H1 (cell line): ENCODE results near the gene AP1M1. TPM values are rescaled to one million over a fixed set of nuclear protein-coding genes. Genes with fewer than 3 reads are reported as not detected.

Experiments used
- CTCF ChIA-PET: fragments of 300-600 bp; sonication (Branson Sonifier 250); formaldehyde crosslinking; loops from one replicate; lab custom pipeline; 2021; ENCODE audit not compliant: partially characterized antibody; lab: Charles Lee
- POLR2A ChIA-PET: fragments of 300-600 bp; sonication (Branson Sonifier 250); formaldehyde crosslinking; loops from one replicate; lab custom pipeline; 2021; ENCODE audit warnings: inconsistent platforms; ENCODE audit not compliant: partially characterized antibody; lab: Charles Lee
- DNase-seq, 2 experiments: peaks; one replicate each; pipeline versions ENCODE4 v3.0.0 to v3.0.0-alpha.2; 2010 to 2022; ENCODE audit warnings: low spot score in 2 of 2, low read depth in 1 of 2, mixed read lengths in 1 of 2
- FAIRE-seq: peaks from 2 replicates; lab custom pipeline; 2011; peaks lifted over from hg19 to GRCh38; lab: Jason Lieb, UNC
- H2AFZ ChIP-seq: 2 replicates; pipeline ENCODE4 v1.8.1; 2012; ENCODE audit warnings: low read length, inconsistent platforms
- H2AK5ac ChIP-seq: 2 replicates; pipeline ENCODE4 v1.6.1; 2013; ENCODE audit warnings: low read depth, low read length
- H2BK120ac ChIP-seq: replicated peaks from 2 replicates; pipeline ENCODE3; 2013; ENCODE audit warnings: low read depth, low read length, inconsistent platforms
- H2BK12ac ChIP-seq: 2 replicates; pipeline ENCODE4 v1.6.1; 2013; ENCODE audit warnings: low read depth, low read length
- H2BK15ac ChIP-seq: 2 replicates; pipeline ENCODE4 v1.6.1; 2013; ENCODE audit warnings: low read length
- H2BK20ac ChIP-seq: 2 replicates; pipeline ENCODE4 v1.6.1; 2013; ENCODE audit warnings: low read length
- H2BK5ac ChIP-seq: 2 replicates; pipeline ENCODE4 v1.6.1; 2013; ENCODE audit warnings: low read depth, low read length
- H3K14ac ChIP-seq: 2 replicates; pipeline ENCODE4 v1.6.1; 2013; ENCODE audit warnings: inconsistent platforms; ENCODE audit not compliant: insufficient read length
- H3K18ac ChIP-seq: 2 replicates; pipeline ENCODE4 v1.6.1; 2013; ENCODE audit warnings: low read length; ENCODE audit errors: extremely low read depth
- H3K23ac ChIP-seq: 2 replicates; pipeline ENCODE4 v1.6.1; 2013; ENCODE audit warnings: inconsistent platforms; ENCODE audit not compliant: insufficient read length
- H3K23me2 ChIP-seq: 2 replicates; pipeline ENCODE4 v1.6.1; 2013; ENCODE audit warnings: low read depth, low read length
- H3K27ac ChIP-seq: 2 replicates; pipeline ENCODE4 v1.6.1; 2011; ENCODE audit warnings: low read depth, low read length, inconsistent platforms
- H3K27me3 ChIP-seq, 4 experiments: replicated peaks in 1 of 4; 1 replicate in 1 of 4; 2 replicates in 3 of 4; pipeline versions ENCODE4 v1.6.1 to v1.8.1; 2011 to 2013; ENCODE audit warnings: low read length in 3 of 4, mild to moderate bottlenecking in 3 of 4, inconsistent platforms in 2 of 4, mixed read lengths in 2 of 4, moderate library complexity in 1 of 4; ENCODE audit not compliant: control insufficient read depth in 3 of 4, insufficient read depth in 3 of 4; ENCODE audit errors: extremely low read depth in 1 of 4
- H3K36me3 ChIP-seq, 4 experiments: 2 replicates each; pipeline versions ENCODE4 v1.6.1 to v1.8.1; 2011 to 2013; ENCODE audit warnings: mild to moderate bottlenecking in 4 of 4, low read length in 3 of 4, moderate library complexity in 2 of 4, control low read depth in 1 of 4, inconsistent platforms in 1 of 4; ENCODE audit not compliant: insufficient read depth in 4 of 4, control insufficient read depth in 2 of 4
- H3K4ac ChIP-seq: replicated peaks from 2 replicates; pipeline ENCODE3; 2013; ENCODE audit warnings: low read length, low read depth, mixed read lengths, inconsistent platforms; ENCODE audit not compliant: insufficient read length
- H3K4me1 ChIP-seq, 4 experiments: replicated peaks in 1 of 4; 1 replicate in 1 of 4; 2 replicates in 3 of 4; pipeline versions ENCODE4 v1.6.1 to v1.8.1; 2011 to 2013; ENCODE audit warnings: low read length in 3 of 4, inconsistent platforms in 2 of 4, mixed read lengths in 1 of 4; ENCODE audit not compliant: insufficient read depth in 4 of 4, control insufficient read depth in 3 of 4
- H3K4me2 ChIP-seq, 2 experiments: 2 replicates each; pipeline versions ENCODE4 v1.6.1 to v1.8.1; 2011 to 2013; ENCODE audit warnings: low read depth in 2 of 2, low read length in 2 of 2, control low read depth in 1 of 2, inconsistent platforms in 1 of 2, mild to moderate bottlenecking in 1 of 2; ENCODE audit not compliant: insufficient read depth in 1 of 2
- H3K4me3 ChIP-seq, 4 experiments: fragments of 200-600, 300-600 bp in 1 of 4; sonication (generic), shearing (Covaris generic), sonication (Bioruptor Twin) in 1 of 4; 2 replicates each; pipeline versions ENCODE4 v1.5.1 to v1.8.1; 2011 to 2016; ENCODE audit warnings: low read length in 4 of 4, low read depth in 3 of 4, control low read depth in 2 of 4, inconsistent platforms in 2 of 4, mild to moderate bottlenecking in 2 of 4, mixed read lengths in 1 of 4, moderate library complexity in 1 of 4; ENCODE audit not compliant: insufficient read depth in 2 of 4; ENCODE audit errors: extremely low read depth in 1 of 4
- H3K56ac ChIP-seq: replicated peaks from 2 replicates; pipeline ENCODE3; 2013; ENCODE audit warnings: low read depth, mild to moderate bottlenecking, mixed read lengths, low read length, inconsistent platforms; ENCODE audit not compliant: insufficient read length
- H3K79me1 ChIP-seq: 2 replicates; pipeline ENCODE4 v1.6.1; 2013; ENCODE audit warnings: low read depth, low read length, control low read depth
- H3K79me2 ChIP-seq, 2 experiments: 2 replicates each; pipeline versions ENCODE4 v1.6.1 to v1.8.1; 2012 to 2013; ENCODE audit warnings: low read length in 2 of 2, mild to moderate bottlenecking in 2 of 2, inconsistent platforms in 1 of 2; ENCODE audit not compliant: insufficient read depth in 2 of 2, control insufficient read depth in 1 of 2
- H3K9ac ChIP-seq, 4 experiments: replicated peaks in 1 of 4; 1 replicate in 1 of 4; 2 replicates in 3 of 4; pipeline versions ENCODE4 v1.6.1 to v1.8.1; 2011 to 2013; ENCODE audit warnings: low read depth in 3 of 4, low read length in 3 of 4, control low read depth in 2 of 4, mild to moderate bottlenecking in 2 of 4, moderate library complexity in 2 of 4, inconsistent platforms in 1 of 4; ENCODE audit errors: extremely low read depth in 1 of 4
- H3K9me3 ChIP-seq, 2 experiments: 2 replicates each; pipeline versions ENCODE4 v1.6.1 to v1.8.1; 2012 to 2013; ENCODE audit warnings: mild to moderate bottlenecking in 2 of 2, moderate library complexity in 2 of 2, control low read depth in 1 of 2, inconsistent platforms in 1 of 2, low read depth in 1 of 2, low read length in 1 of 2, mixed read lengths in 1 of 2; ENCODE audit not compliant: insufficient read depth in 2 of 2
- H4K20me1 ChIP-seq, 2 experiments: replicated peaks in 1 of 2; 2 replicates each; pipeline versions ENCODE3 to v1.8.1; 2011 to 2013; ENCODE audit warnings: inconsistent platforms in 2 of 2, low read length in 2 of 2, mild to moderate bottlenecking in 1 of 2; ENCODE audit not compliant: insufficient read depth in 2 of 2, control insufficient read depth in 1 of 2
- H4K5ac ChIP-seq: 2 replicates; pipeline ENCODE4 v1.6.1; 2013; ENCODE audit warnings: low read length, low read depth, mixed read lengths, inconsistent platforms; ENCODE audit not compliant: insufficient read length
- H4K8ac ChIP-seq: 2 replicates; pipeline ENCODE4 v1.8.0; 2013; ENCODE audit warnings: mild to moderate bottlenecking, moderate library complexity, low read length, inconsistent platforms; ENCODE audit not compliant: insufficient read depth; ENCODE audit errors: extremely low read depth
- H4K91ac ChIP-seq: replicated peaks from 2 replicates; pipeline ENCODE3; 2013; ENCODE audit warnings: low read length, mixed read lengths, inconsistent platforms; ENCODE audit not compliant: insufficient read length
- BRCA1 ChIP-seq: IDR thresholded peaks from 2 replicates; pipeline ENCODE4 v1.6.1; 2012; ENCODE audit warnings: low read depth, low read length, improper control_type of control experiment
- FOSL1 ChIP-seq: IDR thresholded peaks from 2 replicates; pipeline ENCODE4 v1.6.1; 2011; ENCODE audit warnings: mild to moderate bottlenecking, low read depth, low read length, moderate library complexity; ENCODE audit not compliant: insufficient read depth
- MAFK ChIP-seq: IDR thresholded peaks from 2 replicates; pipeline ENCODE4 v1.6.1; 2012; ENCODE audit warnings: low read depth, mild to moderate bottlenecking, improper control_type of control experiment, low read length
- PHF8 ChIP-seq: fragments of 200-600 bp; sonication (generic); conservative IDR thresholded peaks from 2 replicates; pipeline ENCODE4 v1.7.1; 2012; ENCODE audit warnings: low read depth, mild to moderate bottlenecking, inconsistent platforms, low read length, moderate library complexity
- RAD21 ChIP-seq, 2 experiments: IDR thresholded peaks in 1 of 2; conservative IDR thresholded peaks in 1 of 2; 2 replicates each; pipeline ENCODE4 v1.6.1; 2011; ENCODE audit warnings: low read depth in 2 of 2, low read length in 2 of 2, improper control_type of control experiment in 1 of 2, inconsistent platforms in 1 of 2, mild to moderate bottlenecking in 1 of 2, moderate library complexity in 1 of 2
- RXRA ChIP-seq: IDR thresholded peaks from 2 replicates; pipeline ENCODE4 v1.6.1; 2011; ENCODE audit warnings: low read depth, mild to moderate bottlenecking, low read length, moderate library complexity; ENCODE audit not compliant: insufficient read depth
- SAP30 ChIP-seq: fragments of 300-600 bp; sonication (generic); IDR thresholded peaks from 2 replicates; pipeline ENCODE4 v1.7.1; 2012; ENCODE audit warnings: low read length, moderate library complexity, mild to moderate bottlenecking, inconsistent platforms; ENCODE audit not compliant: insufficient read depth, insufficient replicate concordance
- SIRT6 ChIP-seq: IDR thresholded peaks from one replicate; pipeline ENCODE4 v1.7.1; 2012; ENCODE audit warnings: low read length, inconsistent platforms
- WGBS, 2 experiments: shearing (Covaris generic) in 1 of 2; methylation state at CpG; one replicate each; pipeline versions ENCODE4 v1.1.6 to v1.1.7; 2013 to 2015; ENCODE audit warnings: low lambda C conversion rate in 2 of 2, mixed read lengths in 2 of 2, inconsistent platforms in 1 of 2, low coverage in 1 of 2, missing lambda C conversion rate in 1 of 2; ENCODE audit not compliant: insufficient replicate concordance in 2 of 2, insufficient coverage in 1 of 2, insufficient read length in 1 of 2; ENCODE audit errors: extremely low coverage in 1 of 2, missing lambda C conversion rate in 1 of 2; 5-methylcytosine and 5-hydroxymethylcytosine counted together
- polyA plus RNA-seq, 7 experiments: library from polyadenylated mRNA; depleted of rRNA in 3 of 7; stranded (reverse) in 5 of 7; unstranded in 2 of 7; fragments of >200 nt in 5 of 7; fragments of 200-250 nt in 2 of 7; gene quantifications; 1 replicate in 5 of 7; 2 replicates in 1 of 7; 4 replicates in 1 of 7; pipeline versions ENCODE4 v1.2.1 to v1.2.3, GENCODE V29; 2011 to 2013; ENCODE audit warnings: missing spikeins in 2 of 7, mixed read lengths in 2 of 7
- total RNA-seq: library from RNA; stranded (reverse); fragmentation: NEBNext Ultra II Directional; extraction: Animal tissue kit (Norgen Biotek cat#: 25700); gene quantifications from 2 replicates; pipeline ENCODE4 v1.2.1, GENCODE V29; 2021
- TF ChIP-seq, protein P1 (sequence below): IDR thresholded peaks from 2 replicates; pipeline ENCODE4 v1.6.1; 2012; ENCODE audit warnings: inconsistent platforms
- TF ChIP-seq, protein P2 (sequence below): IDR thresholded peaks from 2 replicates; pipeline ENCODE4 v1.6.1; 2012; ENCODE audit warnings: inconsistent platforms
- TF ChIP-seq, protein P3 (sequence below): IDR thresholded peaks from 2 replicates; pipeline ENCODE4 v1.6.1; 2012; ENCODE audit warnings: low read length, inconsistent platforms

AP1M1 gene
- total and polyA plus RNA-seq, 2 of the 8 experiments (the other 6 are each of a cell fraction or from before 2014, with no cell fraction given): 30.9 to 37.5 TPM

DNA sequence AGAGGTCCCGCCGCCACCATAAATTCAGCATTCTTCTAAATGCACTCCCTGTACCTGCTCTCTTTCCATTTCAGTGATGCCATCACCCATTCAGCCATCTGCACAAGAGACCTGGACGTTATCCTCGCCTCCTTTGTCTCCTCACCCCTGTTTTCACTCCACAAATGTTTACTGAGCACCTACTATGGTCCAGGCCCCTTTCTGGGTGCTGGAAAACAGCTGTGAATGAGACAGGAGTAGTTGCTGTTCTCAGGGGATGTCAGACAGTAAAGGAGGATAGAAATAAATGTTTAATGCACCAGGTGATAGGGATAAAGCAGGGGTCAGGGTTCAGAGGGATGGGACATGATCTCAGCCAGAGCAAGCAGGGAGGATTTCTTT is 3.3 kb downstream of the AP1M1 start:
- no peaks in the 10 kb centered on the region for H3K9me3 ChIP-seq
- H4K5ac ChIP-seq: no peak overlapping the region
- no peak overlapping the region for H3K18ac ChIP-seq
- H3K4ac ChIP-seq: no peak overlapping the region
- H2BK15ac ChIP-seq: no peak overlapping the region
- peaks cover 8% of the 10 kb centered on the region; the same call in 1 of the 2 replicates for H3K23me2 ChIP-seq
- no peak overlapping the region for H4K91ac ChIP-seq
- peaks cover 0 to 6% of the 10 kb centered on the region in 2 experiments; a peak in 1 of 4 replicates for H3K79me2 ChIP-seq
- POLR2A ChIA-PET: no interaction called here
- H4K20me1 ChIP-seq: peaks cover 2 to 12% of the 10 kb centered on the region in 2 experiments
- DNase-seq (no peak), FAIRE-seq (no peak)
- CTCF ChIA-PET: no interaction called here
- H3K56ac ChIP-seq: no peak overlapping the region
- peaks cover 6% of the 10 kb centered on the region for H3K79me1 ChIP-seq
- H3K14ac ChIP-seq: no peak overlapping the region
- no peak overlapping the region for H3K23ac ChIP-seq
- H3K4me3 ChIP-seq: no peak overlapping the region
- 86% methylated on average over 4 of the region's 4 CpGs; no CpG with 5 or more reads in 1 of the 2 experiments for WGBS, 2 experiments
- no peak overlapping the region for H2BK12ac ChIP-seq
- no peak overlapping the region for H2BK20ac ChIP-seq
- H2AK5ac ChIP-seq: no peak overlapping the region
- no peak overlapping the region for H4K8ac ChIP-seq
- no peak overlapping the region for H3K4me2 ChIP-seq
- no peaks in the 10 kb centered on the region for H3K36me3 ChIP-seq
- H2BK120ac ChIP-seq: no peak overlapping the region
- H3K27me3 ChIP-seq: no peaks in the 10 kb centered on the region
- no peaks in the 10 kb centered on the region; a peak in 1 of 7 replicates for H3K4me1 ChIP-seq
- H3K27ac ChIP-seq: no peak overlapping the region
- H2AFZ ChIP-seq: no peak overlapping the region
- H2BK5ac ChIP-seq: no peak overlapping the region
- no peak overlapping the region for H3K9ac ChIP-seq
- TF ChIP-seq RAD21 (IDR thresholded peaks at IDR 0.05 in 1 of 2, conservative IDR thresholded peaks at IDR 0.05 in 1 of 2; ENCODE audit: low read depth in 2 of 2, low read length in 2 of 2) (no peak), RXRA (no peak), SIRT6 (no peak), BRCA1 (no peak), SAP30 (no peak), MAFK (no peak), FOSL1 (no peak), PHF8 (no peak)
- TF ChIP-seq, protein P1, sequence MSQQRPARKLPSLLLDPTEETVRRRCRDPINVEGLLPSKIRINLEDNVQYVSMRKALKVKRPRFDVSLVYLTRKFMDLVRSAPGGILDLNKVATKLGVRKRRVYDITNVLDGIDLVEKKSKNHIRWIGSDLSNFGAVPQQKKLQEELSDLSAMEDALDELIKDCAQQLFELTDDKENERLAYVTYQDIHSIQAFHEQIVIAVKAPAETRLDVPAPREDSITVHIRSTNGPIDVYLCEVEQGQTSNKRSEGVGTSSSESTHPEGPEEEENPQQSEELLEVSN: no peak
- TF ChIP-seq, protein P2, sequence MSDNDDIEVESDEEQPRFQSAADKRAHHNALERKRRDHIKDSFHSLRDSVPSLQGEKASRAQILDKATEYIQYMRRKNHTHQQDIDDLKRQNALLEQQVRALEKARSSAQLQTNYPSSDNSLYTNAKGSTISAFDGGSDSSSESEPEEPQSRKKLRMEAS: no peak
- TF ChIP-seq, protein P3, sequence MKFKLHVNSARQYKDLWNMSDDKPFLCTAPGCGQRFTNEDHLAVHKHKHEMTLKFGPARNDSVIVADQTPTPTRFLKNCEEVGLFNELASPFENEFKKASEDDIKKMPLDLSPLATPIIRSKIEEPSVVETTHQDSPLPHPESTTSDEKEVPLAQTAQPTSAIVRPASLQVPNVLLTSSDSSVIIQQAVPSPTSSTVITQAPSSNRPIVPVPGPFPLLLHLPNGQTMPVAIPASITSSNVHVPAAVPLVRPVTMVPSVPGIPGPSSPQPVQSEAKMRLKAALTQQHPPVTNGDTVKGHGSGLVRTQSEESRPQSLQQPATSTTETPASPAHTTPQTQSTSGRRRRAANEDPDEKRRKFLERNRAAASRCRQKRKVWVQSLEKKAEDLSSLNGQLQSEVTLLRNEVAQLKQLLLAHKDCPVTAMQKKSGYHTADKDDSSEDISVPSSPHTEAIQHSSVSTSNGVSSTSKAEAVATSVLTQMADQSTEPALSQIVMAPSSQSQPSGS: no peak
